Transverse colon (tissue), 4 donors: ENCODE measurements around the gene TBR1. TPM values are rescaled to one million over a fixed set of nuclear protein-coding genes. Genes with fewer than 3 reads are reported as not detected.

Experiments
- DNase-seq: peaks from one replicate; pipeline ENCODE4 v3.0.0-alpha.2; 2019
- H3K27ac ChIP-seq, 4 donors: fragments of 200-600 bp; sonication (generic); 2 replicates each; pipeline ENCODE4 v1.5.1; 2016 to 2018; ENCODE audit warnings: inconsistent platforms in 4 of 4
- H3K27me3 ChIP-seq: fragments of 200-600 bp; sonication (generic); 2 replicates; pipeline ENCODE4 v1.5.1; 2017; ENCODE audit warnings: inconsistent platforms
- H3K36me3 ChIP-seq, 4 donors: fragments of 200-600 bp; sonication (generic); 2 replicates each; pipeline ENCODE4 v1.5.1; 2017 to 2019; ENCODE audit warnings: inconsistent platforms in 4 of 4
- H3K4me1 ChIP-seq, 4 donors: fragments of 200-600 bp; sonication (generic); 2 replicates each; pipeline ENCODE4 v1.5.1; 2017 to 2020; ENCODE audit warnings: inconsistent platforms in 4 of 4
- H3K4me3 ChIP-seq, 4 donors: fragments of 200-600 bp; sonication (generic); 1 replicate in 1 of 4; 2 replicates in 3 of 4; pipeline versions ENCODE4 v1.5.1 to v1.6.1; 2017 to 2019; ENCODE audit warnings: inconsistent platforms in 4 of 4
- H3K9me3 ChIP-seq, 2 donors: fragments of 200-600 bp; sonication (generic); 2 replicates each; pipeline ENCODE4 v1.5.1; 2017 to 2019; ENCODE audit warnings: inconsistent platforms in 2 of 2
- EP300 ChIP-seq: sonication (generic); formaldehyde crosslinking; IDR thresholded peaks from one replicate; pipeline ENCODE4 v1.6.1; 2017; ENCODE audit warnings: antibody characterized with exemption, low read depth
- POLR2A ChIP-seq: fragments of 450-650 bp; IDR thresholded peaks from one replicate; pipeline ENCODE4 v1.6.1; 2016; ENCODE audit warnings: antibody characterized with exemption, mild to moderate bottlenecking, moderate library complexity
- POLR2AphosphoS5 ChIP-seq, 3 donors: sonication (generic); formaldehyde crosslinking; IDR thresholded peaks; one replicate each; pipeline ENCODE4 v1.6.1; 2016; ENCODE audit warnings: antibody characterized with exemption in 3 of 3
- WGBS, 2 donors: methylation state at CpG; one replicate each; pipeline ENCODE4 v1.1.5; 2018; ENCODE audit warnings: low coverage in 1 of 2; 5-methylcytosine and 5-hydroxymethylcytosine counted together
- in situ Hi-C, 4 donors: fragments of 200-750 bp; cut with MboI; loops; one replicate each; pipeline versions ENCODE4 v1.15.0 to v1.15.1; 2017; ENCODE audit warnings: low sequenced_read_pairs in 3 of 4, low pct_ligation_motif_present in 1 of 4, low pct_unique_long_range_greater_than_20kb in 1 of 4
- intact Hi-C: fragments of 100-400 bp; cut with DNase I; formaldehyde crosslinking; loops from one replicate; pipeline ENCODE4 v1.15.1; 2023; ENCODE audit warnings: low total_unique reads
- total RNA-seq, 4 donors: library from RNA; depleted of rRNA; stranded (reverse); fragments of >200 nt; gene quantifications; one replicate each; pipeline ENCODE4 v1.1.0, GENCODE V29; 2016
- TF ChIP-seq, protein P1 (sequence below), 5 experiments: fragments of 200-600 bp in 3 of 5; fragments of 450-650 bp in 2 of 5; sonication (generic) in 3 of 5; IDR thresholded peaks; 1 replicate in 2 of 5; 2 replicates in 3 of 5; pipeline ENCODE4 v1.5.1; 2016 to 2017; ENCODE audit warnings: antibody characterized with exemption in 5 of 5, inconsistent platforms in 3 of 5, mild to moderate bottlenecking in 2 of 5, moderate library complexity in 1 of 5

TBR1 gene
- total RNA-seq, 4 donors from 2014 or later: not detected

DNA sequence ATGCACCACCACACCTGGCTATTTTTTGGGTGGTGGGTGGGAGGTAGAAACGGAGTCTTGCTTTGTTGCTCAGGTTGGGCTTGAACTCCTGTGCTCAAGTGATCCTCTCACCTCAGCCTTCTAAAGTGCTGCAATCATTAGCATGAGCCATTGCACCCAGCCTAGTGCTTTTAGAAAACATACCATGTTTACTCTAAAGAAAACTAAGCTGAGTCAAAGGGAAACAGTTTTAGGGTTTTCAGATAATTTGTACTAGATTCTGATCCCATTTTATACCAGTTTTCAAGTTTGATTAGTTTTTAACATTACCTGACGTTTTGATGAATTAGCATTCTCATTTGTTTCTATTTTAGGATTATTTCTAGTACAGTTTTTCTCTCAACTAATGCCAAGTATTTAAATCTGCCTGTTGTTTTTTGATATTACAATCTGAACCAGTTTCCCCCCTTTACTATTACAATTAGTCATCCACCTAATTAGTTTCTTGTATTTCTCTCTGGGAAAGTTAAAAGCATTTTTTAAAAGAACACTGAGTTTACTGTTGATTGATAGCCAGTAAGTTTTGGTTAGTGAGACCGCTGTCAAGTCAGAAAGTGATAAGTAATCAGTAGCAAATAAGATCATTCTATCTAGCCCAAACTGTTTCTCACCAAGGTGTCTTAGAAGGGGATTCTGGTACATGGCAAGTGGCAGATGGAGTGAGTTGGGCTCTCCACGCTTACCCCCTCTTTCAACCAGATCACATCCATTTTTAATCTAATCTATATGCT is 24.2 kb upstream of the TBR1 start:
- Histone ChIP-seq H3K4me3 (no peak overlapping the region), H3K4me1 (no peaks in the 10 kb centered on the region), H3K27ac (no peak overlapping the region), H3K9me3 (no peaks in the 10 kb centered on the region), H3K27me3 (no peaks in the 10 kb centered on the region), H3K36me3 (peaks cover 0 to 11% (median 0%) of the 10 kb centered on the region in 4 donors)
- in situ Hi-C loops: no loop called here
- no peak for TF ChIP-seq POLR2A
- TF ChIP-seq POLR2AphosphoS5 (IDR thresholded peaks at IDR 0.05): no peak
- TF ChIP-seq, protein P1, sequence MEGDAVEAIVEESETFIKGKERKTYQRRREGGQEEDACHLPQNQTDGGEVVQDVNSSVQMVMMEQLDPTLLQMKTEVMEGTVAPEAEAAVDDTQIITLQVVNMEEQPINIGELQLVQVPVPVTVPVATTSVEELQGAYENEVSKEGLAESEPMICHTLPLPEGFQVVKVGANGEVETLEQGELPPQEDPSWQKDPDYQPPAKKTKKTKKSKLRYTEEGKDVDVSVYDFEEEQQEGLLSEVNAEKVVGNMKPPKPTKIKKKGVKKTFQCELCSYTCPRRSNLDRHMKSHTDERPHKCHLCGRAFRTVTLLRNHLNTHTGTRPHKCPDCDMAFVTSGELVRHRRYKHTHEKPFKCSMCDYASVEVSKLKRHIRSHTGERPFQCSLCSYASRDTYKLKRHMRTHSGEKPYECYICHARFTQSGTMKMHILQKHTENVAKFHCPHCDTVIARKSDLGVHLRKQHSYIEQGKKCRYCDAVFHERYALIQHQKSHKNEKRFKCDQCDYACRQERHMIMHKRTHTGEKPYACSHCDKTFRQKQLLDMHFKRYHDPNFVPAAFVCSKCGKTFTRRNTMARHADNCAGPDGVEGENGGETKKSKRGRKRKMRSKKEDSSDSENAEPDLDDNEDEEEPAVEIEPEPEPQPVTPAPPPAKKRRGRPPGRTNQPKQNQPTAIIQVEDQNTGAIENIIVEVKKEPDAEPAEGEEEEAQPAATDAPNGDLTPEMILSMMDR (IDR thresholded peaks at IDR 0.05): no peak
- TF ChIP-seq EP300: no peak
- intact Hi-C loops: no loop called here
- no peak for DNase-seq
- WGBS, 2 donors: 86 to 95% methylated on average over 3 to 4 of the region's 4 CpGs

DNA sequence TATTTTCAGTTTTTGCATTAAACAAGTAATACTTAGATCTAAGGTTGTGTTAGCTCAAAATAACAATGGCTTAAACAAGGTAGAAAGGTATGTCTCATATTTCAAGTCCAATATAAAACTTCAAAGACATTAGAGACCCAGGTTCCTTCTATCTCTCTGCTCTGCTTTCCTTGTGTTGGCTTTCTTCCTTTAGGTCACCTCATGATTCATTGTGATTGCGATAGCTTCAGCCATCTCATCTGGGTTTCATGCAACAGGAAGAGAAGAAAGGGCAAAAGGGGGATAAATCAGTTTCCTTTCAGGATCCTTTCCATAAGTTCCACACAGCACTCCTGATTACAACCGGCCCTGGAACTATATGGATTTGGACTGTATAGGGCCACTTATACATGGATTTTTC is 16.0 kb upstream of the TBR1 start:
- no peak for DNase-seq
- WGBS, 2 donors: 98 to 100% methylated on average over 2 of the region's 2 CpGs
- no peak overlapping the region for H3K4me3 ChIP-seq
- H3K36me3 ChIP-seq: peaks cover 0 to 16% (median 4%) of the 10 kb centered on the region in 4 donors
- TF ChIP-seq EP300 (no peak), POLR2A (no peak), POLR2AphosphoS5 (IDR thresholded peaks at IDR 0.05) (no peak)
- TF ChIP-seq, protein P1 (IDR thresholded peaks at IDR 0.05): no peak
- intact Hi-C loops: loop anchor here (10.0 kb wide), 1 partner anchor 1465 kb away; no protein-coding TSS in a partner anchor
- in situ Hi-C loops: no loop called here
- no peak overlapping the region for H3K27ac ChIP-seq
- no peaks in the 10 kb centered on the region for H3K27me3 ChIP-seq
- no peaks in the 10 kb centered on the region for H3K9me3 ChIP-seq
- no peaks in the 10 kb centered on the region for H3K4me1 ChIP-seq

DNA sequence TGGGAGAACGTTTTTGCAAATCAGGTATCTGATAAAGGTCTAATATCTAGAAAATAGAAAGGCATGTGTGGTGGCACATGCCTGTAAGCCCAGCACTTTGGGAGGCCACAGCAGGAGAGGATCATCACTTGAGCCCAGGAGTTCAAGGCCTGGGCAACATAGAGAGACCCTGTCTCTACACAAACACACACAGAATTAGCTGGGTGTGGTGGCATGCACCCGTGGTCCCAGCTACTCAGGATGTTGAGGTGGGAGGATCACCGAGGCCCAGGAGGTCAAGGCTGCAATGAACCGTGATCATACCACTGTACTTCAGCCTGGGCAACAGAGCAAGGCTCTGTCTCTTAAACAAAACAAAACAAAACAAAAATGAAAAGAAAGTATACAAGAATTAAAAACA is 13.8 kb upstream of the TBR1 start:
- H3K36me3 ChIP-seq: peaks cover 0 to 9% (median 3%) of the 10 kb centered on the region in 4 donors

DNA sequence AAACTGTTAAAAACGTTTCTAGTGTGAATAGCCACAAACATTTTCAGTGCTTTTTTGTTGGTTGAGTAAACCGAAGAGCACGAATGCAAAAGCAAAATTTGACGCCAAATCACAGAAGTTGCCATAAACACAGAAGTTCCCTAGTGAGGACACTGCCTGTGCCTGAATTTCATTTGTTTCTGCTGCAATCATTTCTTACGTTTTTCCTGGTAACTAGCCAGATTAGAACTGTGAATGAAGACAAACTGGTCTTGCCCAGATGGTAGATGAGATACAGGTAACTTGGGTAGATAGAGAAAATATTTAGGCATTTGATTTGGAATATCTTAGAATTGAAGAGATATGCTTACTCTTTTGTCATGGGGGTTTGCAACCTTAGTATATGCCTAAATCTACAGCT is 9.8 kb upstream of the TBR1 start:
- H3K27me3 ChIP-seq: no peaks in the 10 kb centered on the region
- DNase-seq: no peak
- no peaks in the 10 kb centered on the region for H3K9me3 ChIP-seq
- 80 to 90% methylated on average over 5 of the region's 5 CpGs for WGBS, 2 donors
- no peak overlapping the region for H3K27ac ChIP-seq
- in situ Hi-C loops: no loop called here
- H3K36me3 ChIP-seq: no peaks in the 10 kb centered on the region
- no peak overlapping the region for H3K4me3 ChIP-seq
- peaks cover 0 to 4% (median 0%) of the 10 kb centered on the region in 4 donors for H3K4me1 ChIP-seq
- intact Hi-C loops: loop anchor here (10.0 kb wide), 1 partner anchor 1458 kb away; no protein-coding TSS in a partner anchor
- no peak for TF ChIP-seq POLR2AphosphoS5 (IDR thresholded peaks at IDR 0.05)
- no peak for TF ChIP-seq EP300
- no peak for TF ChIP-seq POLR2A
- TF ChIP-seq, protein P1 (IDR thresholded peaks at IDR 0.05): no peak

More for the DNA sequence above, 13.8 kb upstream of the TBR1 start:
- TF ChIP-seq EP300: no peak
- no peak for TF ChIP-seq POLR2A
- TF ChIP-seq POLR2AphosphoS5 (IDR thresholded peaks at IDR 0.05): no peak
- DNase-seq: no peak
- WGBS, 2 donors: 70 to 84% methylated on average over 1 to 4 of the region's 4 CpGs
- Histone ChIP-seq H3K27me3 (no peaks in the 10 kb centered on the region), H3K27ac (no peak overlapping the region), H3K4me3 (no peak overlapping the region), H3K9me3 (no peaks in the 10 kb centered on the region), H3K4me1 (no peaks in the 10 kb centered on the region)
- in situ Hi-C loops: no loop called here
- intact Hi-C loops: loop anchor here (10.0 kb wide), 1 partner anchor 1463 kb away; no protein-coding TSS in a partner anchor
